ENCODE results near the gene NT5DC1.

The NT5DC1 gene

GRCh38 chr6:116196841-116197240 lies 96.2 kb downstream of the NT5DC1 start:
- ATAC-seq (no peak), DNase-seq (no peak)

- DNase-seq = no peak
- ATAC-seq = no peak
Observed at GRCh38 chr6:116200619-116201249, 100.1 kb downstream of the NT5DC1 start.

DNA sequence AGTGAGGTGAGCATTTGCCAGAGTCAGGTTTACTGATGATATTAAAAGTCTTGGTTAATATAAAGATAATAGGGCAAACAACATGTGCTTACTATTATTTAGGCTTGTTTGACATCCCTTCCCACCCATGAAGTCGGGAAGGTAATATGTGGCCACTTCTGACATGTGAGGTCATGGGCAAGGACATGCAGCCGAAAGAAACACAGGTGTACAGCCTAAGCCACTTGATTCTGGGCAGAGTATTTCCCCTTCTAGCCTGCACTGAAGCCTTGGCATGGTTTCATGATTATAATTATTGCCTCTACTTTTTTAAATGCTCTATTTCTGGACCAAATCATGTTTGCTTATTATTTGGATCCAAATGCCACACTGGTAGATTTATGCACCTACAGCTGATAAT lies 100.9 kb downstream of the NT5DC1 start:
- no peak for ATAC-seq
- DNase-seq = no peak

- DNase-seq = no peak
- no peak for ATAC-seq
Observed at GRCh38 chr6:116205281-116205680, 104.6 kb downstream of the NT5DC1 start.

DNA sequence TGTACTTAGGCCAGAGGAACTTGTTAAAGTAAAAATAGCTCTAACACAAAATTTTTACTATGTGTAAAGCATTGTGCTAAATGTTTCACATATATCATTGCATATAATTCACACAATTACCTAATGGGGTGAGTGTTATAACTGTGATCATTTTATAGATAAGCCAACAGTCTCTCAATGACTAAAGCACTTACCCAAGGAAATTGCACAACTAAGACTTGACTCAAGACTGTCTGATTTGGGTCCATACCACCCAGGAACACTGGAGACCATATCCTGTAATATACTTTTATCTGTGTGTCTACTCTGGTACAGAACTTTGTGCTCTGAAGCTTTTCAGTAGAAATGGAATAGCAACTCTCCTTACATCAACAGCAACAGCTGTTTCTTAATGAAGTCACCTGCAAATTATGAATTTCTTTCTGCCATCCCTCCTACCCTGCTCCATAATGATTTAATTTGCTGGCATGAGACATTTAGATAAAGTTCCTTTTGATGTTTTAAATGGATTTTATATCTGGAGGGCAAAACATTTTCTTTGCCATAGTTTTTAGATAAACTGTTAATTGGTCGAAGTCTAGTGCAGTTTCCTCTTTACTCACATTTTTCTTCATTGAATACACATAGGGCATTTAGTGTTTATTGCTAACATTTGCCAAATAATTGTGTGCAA lies 105.7 kb downstream of the NT5DC1 start:
- no peak for DNase-seq
- no peak for ATAC-seq

- DNase-seq (no peak), ATAC-seq (no peak)
Observed at GRCh38 chr6:116208056-116208785, 107.6 kb downstream of the NT5DC1 start.

DNA sequence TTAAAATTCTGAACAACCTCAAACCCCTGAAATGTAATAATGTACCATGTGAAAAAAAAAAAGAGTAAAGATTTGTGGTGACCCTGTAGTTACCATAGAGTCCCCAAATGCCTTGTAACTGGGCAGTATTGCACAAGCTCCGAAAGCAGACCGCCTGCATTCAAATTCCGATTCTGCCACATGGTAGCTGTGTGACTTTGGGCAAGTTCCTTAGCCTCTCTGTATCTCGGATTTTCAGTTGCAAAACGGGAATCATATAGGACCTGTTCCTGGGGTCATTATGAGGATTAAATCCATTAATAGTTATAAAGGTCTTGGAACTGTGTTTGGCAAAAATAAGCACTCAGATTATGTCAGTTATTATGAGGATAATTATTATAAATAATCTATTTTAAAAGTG lies 109.7 kb downstream of the NT5DC1 start:
- no peak for DNase-seq
- no peak for ATAC-seq

DNA sequence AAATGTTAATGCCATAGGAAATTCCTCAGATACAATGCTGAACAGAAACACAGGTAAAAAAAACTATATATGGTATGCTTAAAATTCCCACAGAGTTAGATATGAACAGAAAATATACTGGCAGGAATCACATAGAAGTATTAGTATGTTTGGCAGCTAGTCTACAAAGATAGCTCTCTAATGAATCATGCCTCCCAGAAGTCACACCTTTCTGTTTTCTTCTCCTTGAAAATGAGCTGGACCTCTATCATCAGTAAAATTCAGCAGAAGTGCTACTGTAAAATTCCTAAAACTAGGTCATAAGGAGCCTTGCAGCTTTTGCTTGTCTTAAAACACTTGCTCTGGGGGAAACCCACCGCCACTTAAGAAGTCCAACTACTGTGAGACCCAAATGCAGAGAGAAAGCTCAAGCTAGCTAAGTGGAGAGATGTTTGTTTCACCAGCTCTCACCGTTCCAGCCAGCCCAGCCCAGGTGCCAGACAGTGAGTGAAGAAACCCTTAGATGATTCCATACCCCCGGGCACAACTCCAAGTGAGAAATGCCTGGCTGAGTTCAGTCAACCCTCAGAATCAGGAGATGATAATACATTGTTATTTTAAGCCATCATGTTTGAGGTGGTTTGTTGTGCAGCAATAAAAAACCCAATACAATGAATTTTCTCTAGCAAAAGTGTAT lies 110.2 kb downstream of the NT5DC1 start:
- ATAC-seq = no peak
- DNase-seq = no peak

GRCh38 chr6:116214681-116215080 lies 114.0 kb downstream of the NT5DC1 start:
- DNase-seq = no peak
- ATAC-seq = no peak

GRCh38 chr6:116215414-116215813 lies 114.8 kb downstream of the NT5DC1 start:
- no peak for ATAC-seq
- DNase-seq = no peak

GRCh38 chr6:116217069-116217468 lies 116.4 kb downstream of the NT5DC1 start:
- ATAC-seq = no peak
- DNase-seq = no peak

DNA sequence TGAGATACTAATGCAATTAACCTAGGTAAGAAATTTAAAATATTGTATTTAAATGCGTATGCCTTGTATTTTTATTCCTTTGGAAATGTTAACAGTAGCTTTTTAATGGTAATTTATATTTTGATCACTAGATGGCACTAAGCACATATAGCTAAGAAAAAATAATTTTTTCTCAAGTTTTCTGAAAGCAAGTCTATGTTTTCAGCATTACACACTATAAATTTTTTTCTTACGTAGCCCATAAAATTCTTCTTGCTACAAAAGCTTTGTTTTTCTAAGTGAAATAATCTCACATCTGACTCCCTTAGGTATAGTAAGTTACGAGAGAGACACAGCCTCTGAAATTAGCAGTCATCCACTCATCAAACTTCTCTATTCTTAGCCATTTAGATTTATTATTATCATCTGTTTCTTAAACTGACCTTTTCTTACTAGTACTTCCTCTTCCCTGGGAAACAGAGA lies 117.5 kb downstream of the NT5DC1 start:
- DNase-seq = no peak
- no peak for ATAC-seq

DNA sequence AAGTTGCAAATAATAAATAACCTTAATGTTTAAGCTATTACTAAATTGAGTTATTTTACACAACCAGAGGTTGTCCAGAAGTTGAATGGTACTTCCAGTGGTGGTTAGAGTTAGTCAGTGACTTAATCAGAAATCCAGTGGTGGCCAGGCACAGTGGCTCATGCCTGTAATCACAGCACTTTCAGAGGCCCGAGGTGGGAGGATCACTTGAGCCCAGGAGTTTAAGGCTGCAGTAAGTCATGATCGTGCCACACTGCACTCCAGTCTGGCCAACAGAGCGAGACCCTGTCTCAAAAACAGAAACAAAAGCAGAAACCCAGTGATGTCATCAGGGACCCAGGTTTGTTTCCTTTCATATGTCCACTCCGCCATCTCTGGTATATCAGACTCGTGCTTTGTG lies 118.2 kb downstream of the NT5DC1 start:
- DNase-seq = no peak
- no peak for ATAC-seq

- ATAC-seq (no peak), DNase-seq (no peak)
Observed at GRCh38 chr6:116221067-116221466, 120.4 kb downstream of the NT5DC1 start.

DNA sequence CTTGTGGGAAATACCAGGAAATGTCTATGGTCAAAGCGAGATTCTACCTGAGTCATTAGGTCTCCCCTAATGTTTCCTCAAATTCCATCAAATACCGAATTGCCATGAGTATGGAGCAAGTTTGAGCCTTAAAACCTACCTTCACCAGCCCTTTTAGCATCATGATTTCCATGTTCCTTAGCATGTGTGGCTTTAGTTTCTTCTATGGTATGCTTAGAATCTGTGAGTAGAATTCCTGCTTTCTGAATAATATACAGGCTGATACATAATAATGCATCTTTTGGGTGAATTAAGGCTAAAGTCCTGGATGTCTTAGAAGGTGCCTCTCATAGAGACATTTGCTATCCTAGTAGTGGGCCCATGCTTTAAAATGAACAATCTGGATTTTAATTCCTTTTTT lies 121.3 kb downstream of the NT5DC1 start:
- no peak for DNase-seq
- ATAC-seq = no peak

DNA sequence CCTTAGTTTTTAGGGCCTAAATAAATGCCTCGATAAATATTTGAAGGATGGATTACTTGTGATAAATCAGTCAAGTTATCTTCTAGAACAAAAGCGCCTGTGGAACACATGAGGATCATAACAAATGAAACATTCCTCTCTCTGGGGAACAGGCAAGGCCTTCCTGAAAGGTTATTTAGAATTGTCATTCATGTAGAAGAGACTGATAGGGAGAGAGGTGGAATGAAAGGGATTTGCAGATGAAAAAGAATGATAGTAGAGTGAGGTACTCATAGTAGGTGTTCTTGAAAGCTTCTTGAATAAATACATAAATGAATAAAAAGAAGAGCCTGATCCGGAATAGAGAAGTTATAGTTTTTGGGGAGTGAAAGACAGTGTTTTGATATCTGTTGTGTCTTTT lies 122.7 kb downstream of the NT5DC1 start:
- ATAC-seq = no peak
- no peak for DNase-seq

- DNase-seq (no peak), ATAC-seq (no peak)
Observed at GRCh38 chr6:116229287-116229913, 128.7 kb downstream of the NT5DC1 start.

- no peak for ATAC-seq
Observed at GRCh38 chr6:116234689-116235088, 134.0 kb downstream of the NT5DC1 start.

DNA sequence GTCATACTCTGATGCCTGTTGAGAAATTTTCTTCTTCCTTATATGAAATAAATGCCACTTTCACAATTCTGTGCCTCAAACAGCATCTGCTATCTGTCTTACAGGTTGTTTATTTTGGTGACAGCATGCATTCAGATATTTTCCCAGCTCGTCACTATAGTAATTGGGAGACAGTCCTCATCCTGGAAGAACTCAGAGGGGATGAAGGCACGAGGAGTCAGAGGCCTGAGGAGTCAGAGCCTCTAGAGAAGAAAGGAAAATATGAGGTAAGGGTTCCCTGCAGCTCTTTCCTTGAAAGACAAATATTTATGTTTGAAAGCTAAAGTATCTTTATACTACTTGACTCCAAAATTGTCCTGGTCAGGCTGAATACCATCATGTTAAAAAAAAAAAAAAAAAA lies 137.4 kb downstream of the NT5DC1 start:
- ATAC-seq = no peak

More at GRCh38 chr6:116234689-116235088, 134.0 kb downstream of the NT5DC1 start:
- DNase-seq = no peak

GRCh38 chr6:116239256-116239655 lies 138.6 kb downstream of the NT5DC1 start:
- ATAC-seq = no peak
- no peak for DNase-seq

More for the DNA sequence above, 137.4 kb downstream of the NT5DC1 start:
- DNase-seq = no peak

GRCh38 chr6:116239856-116240255 lies 139.2 kb downstream of the NT5DC1 start:
- no peak for ATAC-seq
- no peak for DNase-seq

DNA sequence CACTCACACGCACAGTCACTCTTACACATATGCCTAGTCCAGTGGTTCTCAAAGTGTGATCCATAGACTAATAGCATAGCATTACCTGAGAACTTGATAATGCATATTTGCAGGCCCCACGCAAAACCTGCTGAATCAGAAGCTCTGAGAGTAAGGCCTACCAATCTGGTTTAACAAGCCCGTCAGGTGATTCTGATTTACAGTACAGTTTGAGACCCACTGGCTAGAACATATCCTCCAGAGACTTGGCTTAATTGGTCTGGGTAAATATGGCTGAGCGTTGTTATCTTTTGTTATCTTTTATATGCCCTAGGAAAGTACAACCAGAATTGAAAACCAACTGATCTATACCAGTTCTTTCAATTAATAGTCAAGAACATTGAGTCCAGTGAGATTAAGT lies 143.6 kb downstream of the NT5DC1 start:
- DNase-seq (no peak), ATAC-seq (no peak)
